ENCODE data around the gene FBXL17. TPM values are rescaled to one million over a fixed set of nuclear protein-coding genes. Genes with fewer than 3 reads are reported as not detected.

The FBXL17 gene
- polyA plus RNA-seq, 1 of the 3 experiments (the other 2 are of a cell fraction), result 4.4 TPM

GRCh38 chr5:107930092-107930491 is 451.8 kb downstream of the FBXL17 start:
- Histone ChIP-seq H3K27me3 (ENCODE audit: insufficient read depth) (no peaks in the 10 kb centered on the region), H4K20me1 (ENCODE audit: insufficient read depth) (no peaks in the 10 kb centered on the region), H3K9me2 (no peaks in the 10 kb centered on the region), H3F3A (replicated peaks; ENCODE audit: insufficient read depth) (no peaks in the 10 kb centered on the region), H3K4me1 (ENCODE audit: control insufficient read depth in 1 of 2, insufficient read depth in 2 of 2, low read depth in 1 of 2, low read length in 1 of 2) (peaks cover 0 to 3% of the 10 kb centered on the region in 2 experiments; a peak in 2 of 4 replicates), H3K4me2 (no peak overlapping the region), H3K79me2 (ENCODE audit: insufficient read depth) (no peaks in the 10 kb centered on the region), H3K4me3 (ENCODE audit: low read depth in 2 of 2, low read length in 1 of 2) (no peak overlapping the region), H3K36me3 (replicated peaks in 1 of 2; ENCODE audit: control insufficient read depth in 1 of 2, insufficient read depth in 2 of 2, low read length in 1 of 2) (no peaks in the 10 kb centered on the region), H3K9ac (no peak overlapping the region), H3K9me3 (no peaks in the 10 kb centered on the region), H2AFZ (ENCODE audit: low read depth) (no peak overlapping the region), H3K27ac (ENCODE audit: low read depth in 2 of 2, low read length in 1 of 2) (no peak overlapping the region)
- 89% methylated on average over 3 of the region's 3 CpGs for WGBS (ENCODE audit: low lambda C conversion rate)
- POLR2A ChIA-PET, result no interaction called here
- TF ChIP-seq SMC3 (IDR thresholded peaks at IDR 0.05; ENCODE audit: low read depth, low read length) (no peak), POLR2AphosphoS5 (IDR thresholded peaks at IDR 0.05; ENCODE audit: low read depth, low read length) (no peak), CHD2 (IDR thresholded peaks at IDR 0.05; ENCODE audit: low read length, partially characterized antibody) (no peak), FOXM1 (IDR thresholded peaks at IDR 0.05; ENCODE audit: low read depth) (no peak), IRF3 (IDR thresholded peaks at IDR 0.05; ENCODE audit: low read depth, low read length) (no peak), TEAD4 (IDR thresholded peaks at IDR 0.05; ENCODE audit: borderline replicate concordance, insufficient read depth) (no peak), REST (IDR thresholded peaks at IDR 0.05; ENCODE audit: low read depth, low read length) (no peak), CTCF (IDR thresholded peaks at IDR 0.05) (no peak), ZBTB33 (IDR thresholded peaks at IDR 0.05; ENCODE audit: borderline replicate concordance, low read depth) (no peak), TAF1 (IDR thresholded peaks at IDR 0.05; ENCODE audit: borderline replicate concordance, low read depth, low read length) (no peak)
- no peak for DNase-seq
- CTCF ChIA-PET, result no interaction called here

All from SK-N-SH (cell line).